ENCODE results near the gene RITA1.
A peak's percentile ranks its signal among the peaks of the same experiment; 100 is the strongest.

RITA1 gene

DNA sequence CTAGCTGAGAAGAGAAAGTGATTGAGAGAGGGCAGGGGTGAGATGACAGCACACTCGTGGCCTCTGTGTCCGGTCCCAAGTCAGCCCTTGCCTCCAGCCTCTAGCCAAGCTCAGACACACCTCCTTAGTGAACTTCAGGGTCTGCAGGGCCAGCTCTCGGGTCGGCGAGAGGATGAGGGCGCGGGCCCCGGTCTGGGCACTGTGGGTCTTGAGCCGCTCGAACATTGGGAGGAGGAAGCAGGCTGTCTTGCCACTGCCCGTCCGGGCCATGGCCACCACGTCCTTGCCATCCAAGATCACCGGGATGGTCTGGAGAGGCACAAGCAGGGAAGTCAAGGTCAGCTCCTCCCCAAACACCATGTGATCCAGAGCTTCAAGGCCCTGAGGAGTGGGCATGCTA, 6.5 kb upstream of the RITA1 start:
- no peak for DNase-seq (ENCODE audit: low spot score)

DNA sequence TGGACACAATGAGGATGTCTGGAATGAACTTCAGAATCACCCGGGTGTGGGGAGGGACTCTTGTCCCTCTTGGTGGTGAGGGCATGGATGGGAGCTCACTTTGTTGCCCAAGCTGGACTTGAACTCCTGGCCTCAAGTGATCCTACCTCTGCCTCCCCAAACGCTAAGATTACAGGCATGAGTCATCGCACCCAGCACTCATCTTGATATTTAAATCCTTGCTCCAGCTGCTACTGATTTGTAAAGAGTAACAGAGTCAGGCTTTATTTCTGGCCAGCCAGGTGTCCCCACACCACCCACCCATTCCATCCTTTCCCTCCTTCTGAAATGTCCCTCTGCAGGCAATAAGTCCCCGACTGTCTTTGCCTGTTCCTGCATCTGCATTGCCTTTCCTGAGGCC, 5.2 kb upstream of the RITA1 start:
- no peak for DNase-seq (ENCODE audit: low spot score)

DNA sequence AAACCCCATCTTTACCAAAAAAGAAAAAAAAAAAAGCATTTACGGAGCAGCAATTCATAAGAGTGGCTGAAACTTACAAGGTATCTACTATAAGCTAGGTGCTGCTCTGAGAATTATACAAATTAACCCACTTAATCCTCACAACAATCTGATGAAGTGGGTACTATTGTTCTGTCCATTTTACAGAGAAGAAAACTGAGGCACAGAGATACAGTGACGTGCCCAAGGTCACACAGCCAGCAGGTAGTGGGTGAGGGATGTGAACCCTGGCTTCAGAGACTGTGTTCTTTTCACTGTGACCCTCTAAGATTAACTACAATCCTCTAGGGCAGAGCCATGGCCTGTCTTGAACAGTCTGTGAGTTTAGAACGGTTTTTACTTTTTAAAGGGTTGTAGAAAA, 3.5 kb upstream of the RITA1 start:
- DNase-seq (ENCODE audit: low spot score): no peak

DNA sequence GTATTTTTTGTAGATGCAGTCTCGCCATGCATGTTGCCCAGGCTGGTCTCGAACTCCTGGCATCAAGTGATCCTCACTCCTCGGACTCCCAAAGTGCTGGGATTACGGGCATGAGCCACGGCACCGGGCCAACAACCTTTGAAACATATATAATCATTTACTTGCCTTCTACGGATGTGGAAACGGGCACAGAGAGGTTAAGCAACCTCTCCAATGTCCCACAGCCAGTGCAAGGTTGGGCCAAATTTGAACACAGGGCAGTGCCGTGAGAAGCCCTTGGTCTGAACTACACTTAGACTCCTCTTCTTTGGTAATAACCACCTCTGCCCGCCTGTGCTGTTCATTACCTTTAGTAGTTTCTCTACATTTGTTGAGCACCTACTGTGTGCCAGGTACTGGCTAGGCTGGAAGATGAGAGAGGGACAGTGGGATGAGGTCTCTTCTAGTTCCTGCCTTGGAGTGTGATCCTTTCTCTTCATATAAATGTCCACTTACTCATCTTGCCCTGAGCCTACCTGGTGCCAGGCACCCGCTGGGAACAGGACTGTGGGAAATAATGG, 2.4 kb upstream of the RITA1 start:
- DNase-seq (ENCODE audit: low spot score): no peak

DNA sequence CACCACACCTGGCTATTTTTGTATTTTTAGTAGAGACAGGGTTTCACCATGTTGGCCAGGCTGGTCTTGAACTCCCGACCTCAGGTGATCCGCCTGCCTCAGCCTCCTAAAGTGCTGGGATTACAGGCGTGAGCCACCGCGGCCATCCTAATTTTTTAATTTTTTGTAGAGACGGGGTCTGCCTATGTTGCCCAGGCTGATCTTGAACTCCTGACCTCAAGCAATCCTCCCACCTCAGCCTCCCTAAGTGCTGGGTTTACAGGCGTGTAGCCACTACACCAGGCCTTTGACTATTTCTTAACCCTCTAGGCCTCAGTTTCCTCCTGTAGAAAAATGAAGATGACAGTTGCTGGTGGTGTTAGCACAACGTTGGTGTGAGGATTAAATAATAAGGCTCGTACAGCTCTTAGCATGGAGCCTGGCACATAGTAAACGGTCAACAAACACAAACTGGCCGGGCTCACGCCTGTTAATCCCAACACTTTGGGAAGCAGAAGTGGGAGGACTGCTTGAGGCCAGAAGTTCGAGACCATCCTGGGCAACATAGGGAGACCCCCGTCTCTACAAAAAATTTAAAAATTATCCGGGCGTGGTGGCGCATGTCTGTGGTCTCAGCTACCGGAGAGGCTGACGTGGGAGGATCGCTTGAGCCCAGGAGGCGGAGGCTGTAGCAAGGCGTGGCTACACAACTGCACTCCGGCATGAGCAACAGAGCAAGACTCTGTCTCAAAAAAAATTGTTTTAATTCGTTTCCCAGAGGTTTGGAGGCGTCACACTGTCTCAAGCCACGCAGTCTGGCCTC, 1.2 kb upstream of the RITA1 start:
- DNase-seq (ENCODE audit: low spot score): no peak

DNA sequence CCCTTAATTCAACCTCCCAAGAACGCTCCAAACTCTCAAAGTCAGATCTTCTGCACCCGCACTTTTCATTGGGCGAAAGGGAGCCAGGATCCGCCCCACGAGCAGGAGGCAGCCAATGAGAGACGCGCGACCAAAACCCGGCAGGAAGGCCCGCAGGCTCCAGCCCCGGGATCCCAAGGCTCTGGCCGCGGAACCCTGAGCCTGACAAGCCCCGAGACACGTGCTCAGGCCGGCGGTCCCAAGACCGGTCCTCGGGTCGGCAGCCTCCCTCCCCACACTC, 681 bp upstream of the RITA1 start:
- peak; percentile 96 for DNase-seq (ENCODE audit: low spot score)

DNA sequence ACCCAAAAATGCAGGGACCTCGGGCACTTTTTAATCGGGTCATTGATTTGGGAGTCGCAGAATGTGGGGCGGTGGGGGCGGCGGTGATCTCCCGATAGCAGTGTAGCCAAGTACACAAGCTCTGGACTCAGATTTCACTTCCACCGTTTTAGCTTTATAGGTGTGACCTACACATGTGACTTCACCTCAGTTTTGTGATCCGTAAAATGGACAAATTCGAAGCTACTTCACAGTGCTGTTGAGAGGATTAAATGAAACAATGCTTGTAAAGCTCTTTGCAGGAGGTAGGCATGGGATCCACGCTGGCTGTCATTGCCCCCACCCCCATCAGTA, 478 bp downstream of the RITA1 start:
- peak; percentile 61 for DNase-seq (ENCODE audit: low spot score)

DNA sequence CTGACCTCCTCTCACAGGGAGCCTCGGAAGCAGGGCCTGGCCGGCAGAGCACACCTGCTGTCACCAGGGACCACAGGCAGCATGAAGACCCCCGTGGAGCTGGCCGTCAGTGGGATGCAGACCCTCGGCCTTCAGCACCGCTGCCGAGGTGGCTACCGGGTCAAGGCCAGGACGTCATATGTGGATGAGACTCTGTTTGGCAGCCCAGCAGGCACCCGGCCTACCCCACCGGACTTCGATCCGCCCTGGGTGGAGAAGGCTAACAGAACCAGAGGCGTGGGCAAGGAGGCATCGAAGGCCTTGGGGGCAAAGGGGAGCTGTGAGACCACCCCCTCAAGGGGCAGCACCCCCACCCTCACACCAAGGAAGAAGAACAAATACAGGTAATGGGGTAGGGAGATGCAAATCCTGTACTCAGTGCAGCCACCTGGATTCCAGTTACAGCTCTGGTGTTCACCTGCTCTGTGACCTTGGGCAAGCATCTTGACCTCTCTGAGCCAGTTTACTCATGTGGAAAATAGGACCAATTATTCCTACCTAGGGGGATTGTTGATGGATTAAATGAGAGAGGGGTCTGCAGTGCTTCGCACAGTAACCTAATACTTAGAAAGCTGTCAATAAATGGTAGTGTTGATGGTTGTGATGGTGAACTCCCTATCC, 1.3 kb downstream of the RITA1 start:
- DNase-seq (ENCODE audit: low spot score): no peak

DNA sequence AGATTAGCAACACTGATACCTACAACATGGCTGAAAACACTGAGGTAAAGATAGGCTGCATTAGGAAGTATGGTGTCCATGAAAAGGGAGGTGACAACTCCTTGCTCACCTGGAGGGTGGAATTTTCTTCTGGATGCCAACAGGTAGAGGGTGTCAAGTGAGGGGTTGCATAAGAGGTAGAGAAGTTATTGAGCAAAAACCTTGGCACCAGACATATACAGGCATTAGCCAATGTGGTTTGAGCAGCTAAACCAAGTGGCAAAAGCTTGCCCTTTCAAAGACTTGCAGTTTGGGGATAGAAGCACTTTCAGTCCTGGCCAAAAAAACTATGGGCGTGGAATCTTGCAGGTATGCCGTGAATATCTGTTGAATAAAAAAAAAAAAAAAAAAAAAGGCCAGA, 3.8 kb downstream of the RITA1 start:
- DNase-seq (ENCODE audit: low spot score): no peak

DNA sequence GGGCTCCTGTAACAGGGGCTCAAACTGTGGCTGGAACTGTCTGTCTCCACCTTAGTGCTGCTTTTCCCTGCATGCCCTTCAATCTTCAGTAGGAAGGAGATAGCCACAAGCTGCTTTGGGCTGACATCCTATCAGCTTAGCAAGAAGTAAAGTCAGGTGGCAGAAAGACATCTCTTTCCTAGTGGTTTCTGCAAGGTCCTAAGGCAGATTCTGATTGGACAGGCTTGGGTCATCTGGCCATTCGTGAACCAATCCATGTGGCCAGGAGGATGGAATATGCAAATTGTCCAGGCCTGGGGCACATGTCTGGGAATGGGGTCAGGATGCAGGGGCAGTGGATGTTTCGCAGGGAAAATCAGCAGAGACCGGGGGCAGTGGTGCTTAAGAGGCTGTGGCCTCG, 5.2 kb downstream of the RITA1 start:
- no peak for DNase-seq (ENCODE audit: low spot score)

DNA sequence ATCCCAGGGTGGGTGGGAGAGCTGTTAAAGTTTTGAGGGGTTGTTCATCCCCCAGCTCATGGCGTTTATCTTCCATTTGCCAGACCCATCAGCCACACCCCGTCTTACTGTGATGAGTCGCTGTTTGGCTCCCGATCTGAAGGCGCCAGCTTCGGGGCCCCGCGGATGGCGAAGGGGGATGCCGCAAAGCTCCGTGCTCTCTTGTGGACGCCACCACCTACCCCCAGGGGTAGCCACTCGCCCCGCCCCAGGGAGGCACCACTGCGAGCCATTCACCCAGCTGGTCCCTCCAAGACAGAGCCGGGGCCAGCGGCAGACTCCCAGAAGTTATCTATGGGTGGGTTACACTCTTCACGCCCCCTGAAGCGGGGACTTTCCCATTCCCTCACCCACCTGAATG, 5.7 kb downstream of the RITA1 start:
- DNase-seq (ENCODE audit: low spot score): no peak

DNA sequence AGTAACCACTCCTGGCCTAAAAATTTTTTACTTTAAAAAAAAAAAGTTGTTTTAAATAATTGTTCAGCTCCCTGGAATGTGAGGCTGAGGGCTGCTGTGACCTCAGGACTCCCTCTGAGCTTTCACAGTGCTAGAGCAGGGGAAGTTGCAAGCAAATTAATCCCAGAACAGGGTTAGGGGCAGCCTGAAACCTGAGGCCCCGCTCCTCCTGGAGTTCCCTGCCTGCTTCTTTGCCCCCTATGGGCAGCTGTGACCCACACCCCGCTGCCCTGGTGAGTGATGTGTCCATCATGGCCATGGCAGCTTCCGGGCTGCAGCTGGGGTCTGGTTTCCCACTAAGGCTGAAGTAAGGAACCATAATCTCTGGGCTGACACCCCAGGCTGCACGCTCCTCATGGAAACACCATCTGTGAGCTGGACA, 9.5 kb downstream of the RITA1 start:
- DNase-seq (ENCODE audit: low spot score): no peak

DNA sequence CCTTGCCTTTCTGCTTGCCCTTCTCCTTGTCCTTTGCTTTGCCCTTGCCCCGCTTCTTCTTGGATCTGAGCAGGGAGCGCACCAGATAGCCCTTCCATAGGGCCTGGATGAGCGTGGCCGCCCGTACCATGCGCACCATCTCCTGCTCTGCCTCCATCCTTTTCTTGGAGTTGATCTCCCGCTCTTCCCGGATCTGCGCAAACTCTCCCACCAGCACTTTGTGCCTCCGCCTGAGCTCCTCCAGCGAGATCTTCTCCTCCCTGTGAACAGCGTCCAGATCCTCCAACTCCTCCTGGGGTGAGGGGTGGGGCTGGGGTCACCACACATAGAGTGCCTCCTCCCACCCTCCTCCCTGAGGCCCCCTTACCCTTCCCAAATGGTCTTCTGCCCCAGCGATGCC, 10.1 kb downstream of the RITA1 start:
- no peak for DNase-seq (ENCODE audit: low spot score)

DNA sequence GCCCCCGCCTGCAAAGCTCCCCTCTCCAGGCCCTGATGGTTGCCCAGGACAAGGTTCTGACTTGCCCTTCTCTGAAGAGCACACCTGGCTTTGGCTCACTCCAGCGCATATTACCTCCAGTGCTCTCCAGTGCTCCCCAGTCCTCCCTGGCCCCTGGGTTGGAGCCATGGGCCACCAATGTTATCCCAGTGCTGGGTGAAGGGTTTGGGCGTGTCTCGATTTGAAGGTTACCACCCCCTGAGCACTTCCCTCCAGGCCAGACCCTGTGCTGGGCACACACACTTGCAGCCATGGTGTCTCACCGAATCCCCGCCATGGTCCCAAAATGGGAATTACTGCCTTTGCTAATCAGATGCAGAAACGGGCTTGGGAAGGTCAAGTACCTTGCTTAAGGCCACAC, 11.1 kb downstream of the RITA1 start:
- no peak for DNase-seq (ENCODE audit: low spot score)

DNA sequence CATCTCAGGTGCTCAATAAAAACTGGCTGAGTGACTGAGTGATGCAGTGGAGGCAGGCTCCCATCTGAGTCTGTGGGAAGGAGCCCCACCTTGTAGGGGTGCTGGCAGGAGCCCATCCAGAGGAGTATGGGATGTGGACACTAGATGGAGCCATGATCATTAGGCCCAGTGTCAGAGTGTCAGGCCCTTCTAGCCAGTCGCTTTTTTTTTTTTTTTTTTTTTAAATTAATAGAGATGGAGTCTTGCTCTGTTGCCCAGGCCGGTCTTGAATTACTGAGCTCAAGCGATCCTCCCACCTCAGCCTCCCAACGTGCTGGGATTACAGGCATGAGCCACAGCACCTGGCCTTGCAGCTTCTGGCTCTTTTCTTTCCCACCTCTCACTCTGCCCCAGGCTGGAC, 11.5 kb downstream of the RITA1 start:
- DNase-seq (ENCODE audit: low spot score): peak; percentile 87

DNA sequence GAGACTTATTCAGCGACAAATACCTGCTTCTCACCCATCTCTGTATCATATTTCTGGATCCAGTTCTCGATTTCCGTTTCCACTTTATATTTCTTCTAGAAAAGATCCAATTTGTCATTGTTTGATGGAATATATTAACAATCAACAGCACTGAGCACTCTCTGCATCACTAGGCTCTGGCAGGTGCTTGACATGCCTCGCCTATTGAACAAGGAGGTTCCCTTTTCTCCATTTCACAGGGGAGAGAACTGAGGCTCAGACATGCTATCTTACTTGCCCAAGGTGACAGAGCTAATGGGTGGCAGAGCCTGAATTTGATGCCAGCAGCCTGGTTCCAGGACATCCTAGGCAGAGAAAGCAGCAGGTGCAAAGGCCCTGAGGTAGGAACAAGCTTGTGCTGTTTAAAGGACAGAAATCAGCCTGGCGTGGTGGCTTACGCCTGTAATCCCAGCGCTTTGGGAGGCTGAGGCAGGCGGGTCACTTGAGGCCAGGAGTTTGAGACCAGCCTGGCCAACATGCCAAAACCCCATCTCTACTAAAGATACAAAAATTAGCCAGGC, 12.1 kb downstream of the RITA1 start:
- no peak for DNase-seq (ENCODE audit: low spot score)

DNA sequence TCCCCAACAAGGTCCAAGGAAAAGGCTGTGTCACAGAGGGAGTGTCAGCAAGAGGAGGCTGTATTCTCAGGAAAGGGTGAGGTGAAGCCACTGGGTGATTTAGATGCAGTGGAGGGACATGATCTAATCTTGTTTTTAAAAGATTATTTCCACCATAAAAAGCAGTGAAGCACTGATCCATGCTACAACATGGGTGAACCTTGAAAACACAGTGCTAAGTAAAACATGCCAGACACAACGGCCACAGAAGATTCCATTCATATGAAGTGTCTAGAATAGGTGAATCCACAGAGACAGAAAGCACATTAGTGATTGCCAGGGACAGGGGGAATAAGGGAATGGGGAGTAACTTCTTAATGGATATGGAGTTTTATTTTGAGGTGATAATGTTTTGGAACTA, 12.8 kb downstream of the RITA1 start:
- DNase-seq (ENCODE audit: low spot score): no peak

DNA sequence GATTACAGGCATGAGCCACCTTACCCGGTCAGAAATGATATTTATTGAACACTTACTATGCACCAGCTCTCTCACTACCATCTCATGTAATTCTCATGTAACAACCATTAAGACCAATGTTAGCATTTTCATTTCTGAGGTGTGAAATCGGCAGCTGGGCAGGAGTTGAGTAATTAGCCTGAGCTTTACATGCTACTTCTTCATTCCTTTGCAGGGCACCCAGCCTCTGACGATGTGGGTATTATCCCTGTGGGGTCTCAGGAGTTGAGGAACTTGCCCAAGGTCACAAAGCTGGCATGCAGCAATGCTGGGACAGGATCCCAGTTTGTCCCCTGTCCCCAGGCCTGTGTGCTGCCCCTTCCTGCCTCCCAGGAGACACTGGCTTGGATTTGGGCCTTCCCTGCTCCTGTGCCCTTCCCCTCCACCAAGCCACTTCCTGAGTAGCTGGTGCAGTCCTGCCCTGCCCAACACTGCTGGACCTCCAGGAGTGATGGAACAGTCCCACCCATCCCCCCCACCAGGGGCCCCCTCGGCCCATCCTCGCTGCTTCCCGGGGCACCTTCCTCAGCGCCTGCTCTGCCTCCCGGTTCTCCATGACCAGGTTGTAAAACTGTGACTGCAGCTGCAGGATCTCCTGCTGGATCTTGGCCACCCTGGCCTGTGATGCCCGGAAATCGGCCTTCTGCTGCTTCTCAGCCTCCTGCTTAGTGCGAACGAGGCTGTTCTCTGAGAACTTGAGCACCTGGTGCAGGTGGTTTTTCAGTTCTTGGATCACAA, 14.7 kb downstream of the RITA1 start:
- DNase-seq (ENCODE audit: low spot score): no peak

DNA sequence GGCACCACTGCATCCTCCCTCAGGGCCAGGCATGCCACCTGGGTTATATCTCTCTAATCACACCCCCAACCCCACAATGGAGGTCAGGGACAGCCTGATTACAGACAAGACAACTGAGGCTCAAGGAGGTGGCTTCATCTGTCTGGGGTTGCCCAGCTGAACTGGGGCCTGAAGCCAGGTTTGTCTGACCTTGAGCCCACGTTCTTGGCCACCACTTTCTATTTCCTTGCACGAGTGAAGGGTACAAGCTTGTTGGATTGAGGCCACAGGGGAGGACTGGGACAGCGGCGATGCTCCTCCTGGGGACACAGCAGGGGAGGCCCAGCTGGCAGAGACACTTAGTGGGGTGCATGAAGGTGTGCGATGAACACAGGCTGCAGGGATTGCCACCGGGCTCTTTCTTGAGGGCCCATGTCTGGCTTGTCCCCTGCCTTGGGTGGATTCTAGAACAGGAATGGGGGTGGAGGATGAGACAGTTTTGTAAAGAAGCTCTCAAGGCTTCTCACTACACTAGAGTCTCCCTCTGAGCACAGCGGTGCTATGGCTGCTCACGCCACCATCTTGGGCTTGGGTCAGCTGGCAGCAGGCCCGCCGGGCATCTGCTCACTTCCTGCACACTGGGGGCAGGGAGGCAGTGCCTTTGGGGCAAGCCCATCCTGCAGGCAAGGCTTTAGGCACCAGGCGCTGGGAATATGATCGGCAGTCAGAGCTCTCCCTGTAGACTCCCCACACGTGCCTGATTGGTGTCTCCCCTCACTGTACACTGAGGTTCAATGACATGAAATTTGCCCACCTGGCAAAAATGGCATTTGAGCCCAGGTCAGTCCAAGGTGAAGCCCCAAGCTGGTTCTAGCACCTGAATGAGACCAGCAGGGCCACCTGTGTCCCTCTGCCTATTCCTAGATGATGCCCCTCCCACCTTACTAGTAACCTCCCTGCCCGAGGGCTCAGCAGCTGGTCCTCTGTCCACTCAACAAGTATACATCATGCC, 16.0 kb downstream of the RITA1 start:
- no peak for DNase-seq (ENCODE audit: low spot score)

DNA sequence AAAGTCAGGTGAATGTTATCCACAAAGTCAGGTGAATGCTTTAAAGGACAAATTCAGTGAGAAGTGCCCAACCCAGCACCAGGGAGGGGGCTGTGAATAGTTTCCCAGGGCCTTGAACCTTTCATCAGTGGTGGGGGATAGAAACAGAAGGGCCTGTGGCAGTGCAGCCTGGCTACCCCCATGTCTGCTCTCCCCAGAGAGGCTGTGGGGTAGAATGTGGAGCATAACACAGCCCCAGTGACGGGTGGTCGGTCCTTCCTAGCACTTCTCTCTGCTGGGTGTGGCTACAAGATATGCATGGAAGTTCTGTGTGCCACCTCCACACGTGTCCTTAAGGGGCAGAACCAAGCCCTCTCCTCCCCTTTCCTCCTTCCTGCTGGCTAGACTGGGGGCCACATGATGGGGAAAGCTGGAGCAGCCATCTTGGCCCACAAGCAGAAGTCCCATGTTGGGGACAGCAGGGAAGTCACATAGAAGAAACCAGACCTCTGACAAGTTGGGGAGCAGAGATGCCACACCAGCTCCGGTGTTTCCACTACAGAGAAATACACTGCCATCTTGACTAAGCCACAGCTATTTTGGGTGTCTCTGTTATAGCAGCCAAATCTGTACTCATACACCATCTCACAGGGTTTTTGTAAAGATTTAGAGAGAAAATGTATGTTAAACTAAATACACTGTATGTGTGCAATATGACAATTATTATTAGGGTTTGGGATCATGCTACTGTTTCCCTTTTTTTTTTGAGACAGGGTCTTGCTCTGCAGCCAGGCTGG, 17.0 kb downstream of the RITA1 start:
- DNase-seq (ENCODE audit: low spot score): no peak

All from NAMALWA (cell line).